IPS-11a (cell line): ENCODE data around the gene NACA2.
"Not testable (repeated sequence)": the region's sequence is repeated elsewhere in the genome, so short reads cannot be mapped to it uniquely, and the experiment has no call there.

Source experiments
- H3K4me3 ChIP-seq: one replicate; pipeline ENCODE4 v1.5.1; 2013; ENCODE audit warnings: low read depth, low read length, control low read depth

Gene NACA2

DNA sequence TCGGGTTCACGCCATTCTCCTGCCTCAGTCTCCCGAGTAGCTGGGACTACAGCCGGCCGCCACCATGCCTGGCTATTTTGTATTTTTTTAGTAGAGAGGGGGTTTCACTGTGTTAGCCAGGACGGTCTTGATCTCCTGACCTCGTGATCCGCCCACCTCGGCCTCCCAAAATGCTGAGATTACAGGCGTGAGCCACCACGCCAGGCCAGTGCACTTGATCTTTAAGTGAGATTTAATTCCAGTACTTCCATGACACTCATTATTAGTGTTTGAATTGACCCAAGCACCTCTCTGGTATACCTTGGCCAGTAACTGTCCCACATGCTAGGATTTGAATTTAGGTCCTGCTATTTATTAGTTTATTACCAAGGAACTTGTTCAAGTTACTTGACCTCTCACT, 38.5 kb downstream of the NACA2 start:
- not testable (repeated sequence) for H3K4me3 ChIP-seq

DNA sequence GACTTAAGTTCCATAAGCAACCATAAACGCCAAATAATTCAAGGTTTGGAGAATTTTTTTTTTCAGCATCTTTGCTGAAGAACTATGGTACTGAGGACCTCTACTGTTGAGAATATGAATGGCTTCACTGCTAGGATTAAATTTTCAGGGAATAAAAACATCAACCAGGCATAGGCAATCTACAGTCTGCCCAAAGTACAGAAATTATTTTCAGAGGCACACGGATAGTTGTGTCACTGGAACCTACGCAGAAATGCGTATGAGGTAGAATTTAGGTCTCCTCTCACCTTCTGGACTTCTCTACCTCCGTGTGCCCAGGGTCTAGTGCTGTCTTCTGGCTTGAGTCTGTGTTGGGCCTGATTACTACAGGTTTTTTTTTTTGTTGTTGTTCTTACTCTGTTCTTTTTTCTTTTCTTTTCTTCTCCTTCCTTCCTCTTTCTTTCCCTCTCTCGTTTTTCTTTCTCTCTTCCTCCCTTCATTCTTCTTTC, 39.7 kb downstream of the NACA2 start:
- no peak overlapping the region for H3K4me3 ChIP-seq

DNA sequence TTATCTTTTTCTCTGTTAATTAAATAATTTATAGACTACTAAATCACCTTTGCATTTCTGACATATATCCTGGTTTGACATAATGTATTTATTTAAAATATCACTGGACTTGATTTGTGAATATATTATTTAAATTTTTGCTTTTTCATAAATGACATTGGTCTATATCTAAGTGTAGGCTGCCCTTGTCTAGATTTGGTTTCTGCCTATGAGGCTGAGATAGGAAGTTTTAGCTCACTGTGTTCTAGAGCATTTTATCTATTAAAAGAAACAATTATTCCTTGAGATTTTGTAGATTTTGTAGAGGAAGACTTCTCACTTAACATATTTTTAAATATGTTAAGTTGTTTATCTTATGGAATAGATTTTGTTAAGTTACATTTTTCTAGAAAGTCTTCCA, 43.9 kb downstream of the NACA2 start:
- H3K4me3 ChIP-seq, result no peak overlapping the region

DNA sequence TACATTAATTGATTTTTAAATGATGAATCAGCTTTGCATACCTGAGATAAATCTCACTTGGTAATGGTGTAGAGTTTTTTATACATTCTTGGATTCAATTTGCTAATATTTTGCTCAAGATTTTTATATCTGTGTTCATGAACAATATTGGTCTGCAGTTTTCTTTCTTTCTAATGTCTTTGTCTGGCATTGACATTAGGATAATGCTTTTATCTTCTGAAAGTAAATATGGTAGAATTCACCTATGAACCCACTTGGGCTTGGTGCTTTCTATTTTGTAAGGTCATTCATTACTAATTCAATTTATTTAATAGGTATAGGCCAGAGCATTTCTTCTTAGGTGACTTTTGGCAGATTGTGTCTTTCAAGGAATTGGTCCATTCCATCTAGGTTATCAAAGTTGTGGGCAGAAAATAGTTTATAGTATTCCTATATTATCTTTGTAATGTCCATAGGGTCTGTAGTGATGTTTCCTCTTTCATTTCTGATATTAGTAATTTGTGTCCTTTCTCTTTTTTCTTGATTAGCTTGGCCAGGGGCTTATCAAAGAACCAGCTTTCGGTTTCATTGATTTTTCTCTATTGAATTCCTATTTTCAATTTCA, 45.6 kb downstream of the NACA2 start:
- H3K4me3 ChIP-seq, result no peak overlapping the region

DNA sequence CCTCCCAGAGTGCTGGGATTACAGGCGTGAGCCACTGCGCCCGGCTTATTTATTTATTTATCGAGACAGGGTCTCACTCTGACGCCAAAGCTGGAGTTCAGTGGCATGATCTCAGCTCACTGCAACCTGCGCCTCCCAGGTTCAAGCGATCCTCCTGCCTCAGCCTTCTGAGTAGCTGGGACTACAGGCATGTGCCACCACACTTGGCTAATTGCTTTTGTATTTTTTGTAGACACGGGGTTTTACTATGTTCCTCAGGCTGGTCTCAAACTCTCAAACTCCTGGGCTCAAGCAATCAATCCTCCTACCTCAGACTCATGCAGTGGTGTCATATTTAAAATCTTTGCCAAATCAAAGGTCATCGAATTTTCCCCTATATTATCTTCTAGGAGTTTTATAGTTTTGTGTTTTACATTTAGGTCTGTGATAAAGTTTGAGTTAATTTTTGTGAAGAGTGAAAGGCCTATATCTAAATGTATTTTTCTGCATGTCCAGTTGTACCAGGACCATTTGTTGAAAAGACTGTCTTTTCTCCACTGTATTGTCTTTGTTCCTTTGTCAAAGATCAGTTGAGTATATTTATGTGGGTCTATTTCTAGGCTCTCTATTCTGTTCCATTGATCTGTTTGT, 47.1 kb downstream of the NACA2 start:
- no peak overlapping the region for H3K4me3 ChIP-seq

DNA sequence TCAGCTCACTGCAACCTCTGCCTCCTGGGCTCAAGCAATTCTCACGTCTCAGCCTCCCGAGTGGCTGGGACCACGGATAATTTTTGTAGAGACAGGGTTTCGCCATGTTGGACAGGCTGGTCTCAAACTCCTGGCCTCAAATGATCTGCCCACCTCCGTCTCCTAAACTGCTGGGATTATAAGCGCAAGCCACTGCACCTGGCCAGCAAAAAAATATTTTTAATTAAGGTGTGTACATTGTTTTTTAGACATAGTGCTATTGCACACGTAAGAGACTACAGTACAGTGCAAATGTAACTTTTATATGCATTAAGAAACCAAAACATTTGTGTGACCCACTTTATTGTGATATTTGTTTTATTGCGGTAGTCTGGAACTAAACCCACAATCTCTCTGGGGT, 49.0 kb downstream of the NACA2 start:
- no peak overlapping the region for H3K4me3 ChIP-seq

DNA sequence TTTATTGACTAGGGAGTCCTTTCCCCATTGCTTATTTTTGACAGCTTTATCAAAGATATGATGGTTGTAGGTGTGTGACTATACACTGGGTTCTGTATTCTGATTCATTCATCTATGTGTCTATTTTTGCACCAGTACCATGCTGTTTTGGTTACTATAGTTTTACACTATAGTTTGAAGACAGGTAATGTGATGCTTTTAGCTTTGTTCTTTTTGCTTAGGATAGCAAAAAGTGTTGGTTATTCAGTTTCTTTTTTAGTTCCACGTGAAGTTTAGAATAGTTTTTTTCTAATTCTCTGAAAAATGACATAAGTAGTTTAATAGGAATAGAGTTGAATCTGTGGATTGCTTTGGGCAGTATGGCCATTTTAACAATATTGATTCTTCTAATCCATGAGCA, 50.1 kb downstream of the NACA2 start:
- no peak overlapping the region for H3K4me3 ChIP-seq
